SKM-1 treated with dmso at 0.1 percent for 144 hours (cell line): ENCODE measurements around the gene PAIP2.

Experiments used
- DNase-seq: peaks from one replicate; lab custom pipeline; 2025; ENCODE audit not compliant: unreplicated experiment; lab: John Stamatoyannopoulos, UW

PAIP2 gene

DNA sequence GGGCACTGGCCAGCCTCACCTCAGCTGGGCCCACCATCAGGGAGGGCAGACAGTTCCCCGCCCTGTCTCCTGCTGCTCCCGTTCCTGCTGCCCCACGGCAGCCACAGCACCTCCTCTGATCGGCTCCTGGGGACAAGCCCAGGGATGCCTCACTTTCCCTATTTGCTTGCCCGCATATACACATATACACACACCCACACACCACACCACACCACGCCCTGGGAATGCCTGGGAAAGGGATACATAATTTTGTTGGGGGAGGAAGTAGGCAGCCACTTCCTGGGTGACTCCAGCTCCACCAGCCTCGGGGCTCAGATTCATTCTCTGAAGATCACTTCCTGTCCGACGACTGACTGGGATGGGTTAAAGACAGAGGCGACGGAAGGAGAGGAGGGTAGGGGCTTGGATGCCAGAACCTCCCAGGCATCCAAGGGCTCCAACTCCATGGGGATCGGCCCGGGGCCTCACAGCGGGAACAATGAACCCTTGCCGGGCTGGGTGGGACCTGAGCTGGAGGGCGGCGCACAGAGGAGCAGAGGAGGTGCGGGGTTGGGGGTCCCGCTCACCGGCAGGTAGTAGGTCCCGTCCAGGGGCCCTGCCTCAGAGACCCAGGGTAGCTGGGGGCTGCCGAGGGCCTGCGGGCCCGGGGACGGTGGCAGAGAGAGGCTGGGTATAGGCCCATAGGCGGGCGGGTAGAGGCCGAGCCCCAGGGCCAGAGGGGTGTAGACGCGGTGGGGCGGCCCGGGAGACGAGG is 50.1 kb downstream of the PAIP2 start:
- DNase-seq: no peak

GRCh38 chr5:139392324-139392677 is 50.6 kb downstream of the PAIP2 start:
- DNase-seq: no peak

DNA sequence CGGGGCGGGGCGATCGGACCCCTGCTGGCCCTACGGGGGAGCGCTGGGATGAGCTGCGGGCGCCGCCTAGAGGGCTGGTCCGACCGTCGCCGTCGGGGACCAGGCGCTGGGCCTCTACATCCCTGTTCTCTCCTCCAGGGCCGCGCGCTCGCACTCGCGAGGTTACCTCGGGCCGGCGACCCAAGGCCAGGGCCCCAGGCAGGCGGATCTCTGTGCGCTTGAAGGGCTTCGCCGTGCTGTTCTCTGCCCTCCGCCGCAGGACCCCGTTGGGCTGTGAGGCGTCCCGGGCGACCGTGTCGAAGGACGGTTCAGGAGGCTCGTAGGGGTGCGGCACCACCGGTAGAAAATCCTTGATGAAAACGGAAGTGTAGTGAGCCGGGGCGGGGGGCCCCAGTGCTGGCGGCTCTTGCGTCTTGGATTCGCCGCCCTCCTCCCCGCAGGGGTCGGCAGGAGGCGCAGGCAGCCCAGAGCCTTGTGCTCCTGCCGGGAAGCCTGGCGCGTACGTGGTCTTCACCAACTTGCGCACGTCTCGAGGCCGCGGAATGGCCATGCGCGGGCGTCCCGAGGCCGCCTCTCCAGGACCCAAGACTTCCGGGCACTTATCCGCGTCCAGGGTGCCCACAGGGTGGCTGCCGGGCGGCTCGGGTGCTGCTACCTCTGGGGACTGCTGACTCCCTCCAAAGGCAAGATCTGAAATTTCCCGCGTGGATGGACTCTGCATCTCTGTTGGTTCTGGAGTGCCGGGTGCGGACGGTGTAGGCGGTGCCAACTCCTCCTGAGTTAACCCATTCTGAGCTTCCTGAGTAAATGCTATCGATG is 51.2 kb downstream of the PAIP2 start:
- DNase-seq: peak; percentile 80

GRCh38 chr5:139393497-139394122 is 52.0 kb downstream of the PAIP2 start:
- DNase-seq: no peak

- peak; percentile 20 for DNase-seq
Observed at GRCh38 chr5:139394123-139394653, 52.5 kb downstream of the PAIP2 start.

DNA sequence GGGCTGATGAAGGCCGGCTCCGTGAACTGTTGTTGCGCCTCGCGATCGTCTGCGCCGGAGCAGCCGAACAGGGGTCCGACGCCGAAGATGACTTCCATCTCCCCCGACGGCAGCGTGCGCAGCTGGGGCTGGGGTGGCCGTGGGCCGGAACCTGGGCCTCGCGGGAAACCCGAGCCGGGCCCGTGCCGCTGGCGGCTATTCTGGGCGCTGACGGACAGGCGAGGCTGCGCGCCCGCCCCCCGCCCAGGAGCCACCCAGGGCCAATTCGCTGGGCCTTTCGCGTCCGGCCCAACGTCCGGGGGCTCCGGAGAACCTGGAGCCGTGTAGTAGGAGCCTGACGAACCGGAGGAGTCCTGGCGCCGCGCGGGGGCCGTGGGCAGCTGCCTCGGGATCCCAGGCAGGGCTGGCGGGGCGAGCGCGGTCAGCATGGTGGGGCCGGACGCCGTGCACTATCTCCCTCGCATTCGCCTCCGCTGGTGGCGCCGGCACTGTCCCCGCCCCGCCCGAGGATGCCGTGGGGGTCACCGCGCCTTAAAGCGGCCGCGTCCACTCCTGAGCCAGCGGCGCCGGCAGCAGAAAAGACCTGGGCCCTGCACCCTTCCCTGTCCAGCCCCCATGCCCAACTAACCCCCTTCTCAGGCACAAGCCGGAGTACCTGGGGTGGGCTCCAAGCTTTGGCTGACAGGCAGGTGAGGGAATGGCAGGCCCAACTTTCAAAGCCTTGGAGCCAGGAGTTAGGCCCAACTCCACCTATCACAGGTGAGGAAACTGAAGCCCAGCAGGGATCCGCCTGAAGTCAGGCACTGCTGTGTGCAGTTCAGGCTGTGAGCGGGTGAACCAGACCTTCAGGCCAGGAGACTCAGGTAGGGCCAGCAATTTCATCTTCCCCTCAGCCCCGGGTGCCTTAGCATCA is 53.3 kb downstream of the PAIP2 start, which contains the start of gene PROB1:
PROB1 (minus strand) TSS at position 451 of the 913 bp plus-strand sequence; CDS start at position 428, 23 bp downstream.
- no peak for DNase-seq

- no peak for DNase-seq
Observed at GRCh38 chr5:139395844-139396640, 54.4 kb downstream of the PAIP2 start.

GRCh38 chr5:139396691-139397090 is 55.0 kb downstream of the PAIP2 start:
- no peak for DNase-seq

DNA sequence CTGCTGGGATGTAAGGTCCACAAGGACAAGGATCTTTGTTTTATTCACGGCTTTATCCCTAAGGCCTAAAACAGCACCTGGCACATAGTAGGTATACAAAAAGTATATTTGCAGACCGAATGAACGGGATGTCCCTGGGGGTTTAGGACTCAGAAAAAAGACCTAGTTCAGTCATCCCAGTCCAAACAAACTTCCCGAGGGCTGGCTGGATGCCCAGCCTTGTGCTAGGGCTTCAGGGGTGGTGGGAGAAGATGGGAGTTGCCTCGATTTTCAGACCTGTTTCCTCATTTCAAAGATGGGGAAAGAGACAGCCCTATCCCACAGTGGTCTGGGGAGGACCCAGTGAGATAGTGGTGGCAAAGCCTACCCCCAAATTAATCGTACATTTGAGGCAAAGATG is 56.3 kb downstream of the PAIP2 start:
- DNase-seq: no peak

DNA sequence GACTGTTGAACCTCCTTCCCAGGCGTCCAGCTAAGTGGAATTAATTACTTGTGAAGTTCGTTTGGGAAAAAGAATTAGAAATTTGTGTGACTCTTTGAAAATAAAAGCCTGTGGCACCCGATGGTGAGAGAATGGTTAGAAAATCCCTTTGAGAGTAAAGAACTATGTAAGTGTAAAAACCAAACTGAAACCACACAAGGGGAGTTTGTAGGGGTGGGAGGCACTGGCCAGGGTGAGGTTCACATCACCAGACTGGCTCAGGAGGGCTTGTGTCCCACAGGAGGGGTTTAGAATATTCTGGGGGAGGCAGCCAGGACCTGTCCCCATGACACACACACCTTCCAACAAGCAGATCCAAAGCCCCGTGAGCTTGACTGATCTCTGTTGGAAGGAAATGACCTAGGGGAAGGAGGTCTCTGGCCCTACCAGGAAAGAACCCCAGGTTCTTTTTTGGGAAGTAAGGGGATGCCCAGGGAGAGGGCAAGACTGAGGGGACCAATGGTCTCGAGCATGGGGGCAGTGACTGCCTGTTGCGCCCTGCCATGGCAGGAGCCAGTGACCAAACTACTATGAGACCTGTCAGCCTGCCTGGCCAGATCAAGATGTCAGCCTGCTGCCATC is 58.0 kb downstream of the PAIP2 start:
- no peak for DNase-seq

DNA sequence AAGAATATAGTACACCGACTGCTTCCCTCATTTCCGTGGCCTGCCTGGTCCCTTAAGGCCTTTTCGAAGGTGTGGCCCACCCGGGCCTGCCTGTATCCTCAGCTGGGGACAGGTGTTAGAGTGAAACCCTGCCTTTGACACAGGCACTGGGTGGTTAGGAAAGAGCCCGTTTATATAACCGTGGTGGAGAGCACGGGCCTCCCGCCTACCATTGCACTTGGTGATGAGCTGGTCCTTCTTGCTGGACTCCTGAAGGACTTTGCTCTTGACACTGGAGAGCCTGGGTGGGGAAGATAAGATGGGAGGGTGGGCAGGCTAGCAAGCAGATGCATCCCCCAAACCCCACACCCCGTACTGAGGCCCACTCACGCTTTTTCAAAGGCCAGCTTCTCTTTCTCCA is 59.9 kb downstream of the PAIP2 start:
- no peak for DNase-seq

GRCh38 chr5:139402561-139403158 is 61.0 kb downstream of the PAIP2 start:
- DNase-seq: peak; percentile 43

GRCh38 chr5:139403418-139403786 is 61.7 kb downstream of the PAIP2 start:
- DNase-seq: no peak

DNA sequence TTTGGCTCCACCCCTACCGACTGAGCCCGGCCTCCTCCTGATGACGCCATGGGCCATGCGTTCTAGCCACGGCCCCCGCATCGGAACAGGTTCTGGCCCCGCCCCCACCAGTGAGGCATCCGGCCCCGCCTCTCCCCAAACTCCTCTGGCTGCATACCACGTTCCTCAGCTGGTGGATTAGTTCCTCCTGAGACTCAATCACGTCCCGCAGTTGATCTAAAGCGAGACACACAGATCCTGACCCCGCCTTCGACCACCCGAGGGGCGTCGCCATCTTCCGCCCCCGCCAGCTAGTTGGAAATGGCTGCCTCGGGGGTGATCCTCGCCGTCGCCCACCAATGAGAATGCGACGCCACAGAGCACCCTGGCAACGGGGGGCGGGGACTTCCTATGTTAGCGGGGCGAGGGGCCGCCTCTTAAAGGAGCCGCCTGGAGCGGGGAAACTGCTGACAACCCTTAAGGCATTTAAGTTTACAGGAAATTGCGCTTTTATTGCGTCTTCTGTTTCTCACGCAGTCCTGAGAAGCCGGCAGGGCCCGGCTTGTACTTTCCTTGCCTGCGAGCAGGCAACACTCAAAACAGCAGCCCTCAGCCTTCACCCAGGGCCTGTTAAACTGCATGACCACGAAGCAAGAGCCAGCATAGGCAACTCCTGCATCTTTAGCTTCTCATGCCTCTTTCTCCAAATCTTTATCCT is 62.3 kb downstream of the PAIP2 start, which contains the start of gene SPATA24:
SPATA24 (minus strand) TSS at position 303 of the 697 bp plus-strand sequence; CDS start at position 274, 29 bp downstream.
- peak; percentile 95 for DNase-seq

DNA sequence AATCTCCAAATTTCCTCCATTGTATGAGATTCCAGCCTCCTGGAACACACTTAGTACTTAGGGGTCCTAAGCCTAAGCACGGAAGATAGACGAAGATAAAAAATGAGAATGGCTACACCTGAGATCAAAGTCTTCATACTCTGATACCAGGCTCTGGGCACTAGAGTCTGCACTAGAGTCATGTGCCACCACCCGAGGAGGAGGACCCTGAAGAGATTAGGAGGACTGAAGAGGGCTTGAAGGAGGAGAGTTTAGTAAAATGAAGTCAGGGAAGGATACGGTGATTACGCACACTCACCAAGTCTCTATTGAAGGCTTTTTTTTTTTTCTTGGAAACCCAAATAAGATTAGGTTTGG is 62.8 kb downstream of the PAIP2 start:
- no peak for DNase-seq

DNA sequence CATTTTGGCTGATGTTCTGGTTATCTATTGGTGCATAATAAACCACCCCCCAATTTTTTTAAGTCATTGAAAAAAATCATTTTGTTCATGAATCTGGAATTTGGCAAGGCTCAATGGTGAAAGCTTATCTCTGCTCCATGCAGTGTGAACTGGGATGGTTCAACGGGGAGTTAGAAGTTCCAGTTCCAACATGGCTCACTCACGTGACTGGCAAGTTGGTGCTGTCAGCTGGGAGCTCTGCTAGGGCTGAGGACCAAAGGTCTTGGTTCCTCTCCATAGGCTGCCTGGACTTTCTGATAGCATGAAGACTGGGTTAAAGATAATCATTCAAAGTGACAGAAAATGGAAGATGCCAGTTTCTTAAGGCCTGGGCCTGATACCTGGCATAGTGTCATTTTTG is 65.3 kb downstream of the PAIP2 start:
- no peak for DNase-seq

DNA sequence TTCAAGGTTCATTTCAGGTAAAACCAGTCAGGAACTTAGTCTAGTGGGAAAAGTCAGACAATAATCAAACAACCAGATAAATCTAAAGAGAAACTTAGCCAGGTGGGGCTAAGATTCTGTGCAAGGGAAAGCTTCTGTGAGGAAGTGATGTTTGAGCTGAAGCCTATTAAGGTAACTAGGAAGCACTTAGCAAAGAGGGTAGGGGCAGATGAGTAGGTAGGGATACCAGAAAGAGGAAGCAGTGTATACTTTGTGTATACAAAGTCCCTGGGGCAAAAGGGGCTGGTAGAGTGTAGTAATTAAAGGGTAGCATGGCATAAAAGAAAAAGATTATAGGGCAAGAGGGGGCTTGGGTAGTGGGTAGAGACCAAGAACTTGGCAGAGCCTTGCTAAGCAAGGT is 65.9 kb downstream of the PAIP2 start:
- peak; percentile 77 for DNase-seq

DNA sequence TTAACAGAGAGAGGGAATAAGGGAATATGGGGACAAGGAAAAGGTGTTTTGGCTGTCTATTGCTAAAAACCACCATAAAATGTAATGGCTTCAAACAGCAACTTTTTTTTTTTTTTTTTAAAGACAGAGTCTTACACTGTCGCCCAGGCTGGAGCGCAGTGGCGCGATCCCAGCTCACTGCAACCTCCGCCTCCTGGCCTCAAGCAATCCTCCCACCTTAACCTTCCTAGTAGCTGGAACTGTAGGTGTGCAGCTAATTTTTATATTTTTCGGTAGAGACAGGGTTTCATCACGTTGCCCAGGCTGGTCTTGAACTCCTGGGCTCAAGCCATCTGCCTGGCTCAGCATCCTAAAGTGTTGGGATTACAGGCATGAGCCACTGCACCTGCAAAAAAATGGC is 66.5 kb downstream of the PAIP2 start:
- DNase-seq: no peak
